HG02759 (cell line): ENCODE data around the gene BMP5.

Experiments
- ATAC-seq: cut with Tn5 transposase; IDR thresholded peaks from one replicate; pipeline ENCODE4 v1.9.1; 2021; ENCODE audit warnings: mild to moderate bottlenecking, moderate library complexity; ENCODE audit not compliant: unreplicated experiment

Gene BMP5

DNA sequence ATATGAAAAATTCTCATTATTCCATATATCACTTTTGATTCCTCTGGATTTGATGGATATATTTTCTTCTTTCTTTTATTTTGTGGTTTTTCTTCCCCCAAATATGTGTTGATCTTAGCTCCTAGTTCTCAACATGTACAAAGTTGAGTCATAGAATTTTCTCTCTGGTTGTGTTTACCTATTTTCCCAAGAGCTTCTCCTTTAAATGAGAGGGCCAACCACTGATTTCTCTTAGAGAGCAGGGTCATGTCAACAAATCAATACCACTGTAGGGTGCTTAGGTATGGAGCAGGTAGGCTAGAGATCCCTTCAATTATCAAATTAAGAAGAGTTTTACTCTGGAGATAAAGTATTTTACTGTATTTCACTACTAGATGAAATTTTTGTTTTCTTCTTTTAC lies 145.7 kb downstream of the BMP5 start:
- ATAC-seq, result no peak

DNA sequence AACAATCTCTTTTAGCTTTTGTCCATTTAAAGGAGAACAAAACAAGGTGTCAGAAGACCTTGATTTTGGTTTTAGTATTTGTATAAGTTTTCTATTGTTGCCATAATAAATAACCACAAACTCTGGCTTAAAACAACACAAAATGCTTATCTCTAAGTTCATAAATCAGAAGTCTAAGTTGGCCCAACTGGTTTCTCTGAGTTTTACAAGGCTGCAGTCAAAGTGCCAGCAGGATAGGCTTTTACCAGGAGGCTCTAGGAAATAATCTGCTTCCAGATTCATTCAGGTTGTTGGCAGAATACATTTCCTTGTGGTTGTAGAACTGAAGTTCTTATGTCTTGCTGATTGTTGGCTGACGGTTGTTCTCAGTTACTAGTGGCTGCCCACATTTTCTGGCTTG lies 149.2 kb downstream of the BMP5 start:
- ATAC-seq, result no peak

DNA sequence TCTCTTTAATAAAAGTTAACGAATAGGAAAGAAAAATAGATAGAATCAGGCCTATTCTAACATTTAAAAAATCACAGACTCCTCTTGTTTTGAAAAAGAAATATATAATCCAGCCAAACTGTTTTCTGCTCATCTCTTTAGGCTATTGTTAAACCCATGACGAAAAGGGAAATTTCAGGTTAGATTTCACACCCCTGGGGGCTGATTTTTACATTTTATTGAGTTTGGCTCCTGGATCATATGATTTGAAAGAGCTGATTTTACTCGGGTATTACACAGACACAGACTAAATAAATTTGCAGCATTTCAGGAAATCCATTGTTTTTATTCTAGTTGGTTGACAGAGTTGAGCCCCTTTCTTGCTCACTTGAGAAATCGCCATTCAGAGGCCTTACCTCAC lies 160.6 kb downstream of the BMP5 start:
- ATAC-seq, result no peak

DNA sequence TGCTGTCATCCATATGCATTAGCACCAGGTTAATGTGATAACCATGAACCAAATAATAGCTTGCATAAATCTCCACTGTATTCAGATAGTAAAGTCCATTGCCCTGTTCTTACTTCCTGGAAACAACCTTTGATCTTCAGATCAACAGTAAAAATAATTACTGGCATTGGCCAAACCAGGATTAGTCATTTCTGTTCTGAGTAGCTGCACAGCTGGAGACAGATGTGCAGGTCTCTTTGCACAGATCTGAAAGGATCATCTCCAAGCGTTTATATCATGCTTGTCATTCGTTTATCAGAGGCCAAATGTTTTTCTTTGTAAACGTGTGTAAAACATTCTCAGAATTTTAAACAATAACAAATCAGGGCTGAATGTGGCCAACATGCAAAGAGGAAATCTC lies 162.0 kb downstream of the BMP5 start:
- ATAC-seq, result no peak

DNA sequence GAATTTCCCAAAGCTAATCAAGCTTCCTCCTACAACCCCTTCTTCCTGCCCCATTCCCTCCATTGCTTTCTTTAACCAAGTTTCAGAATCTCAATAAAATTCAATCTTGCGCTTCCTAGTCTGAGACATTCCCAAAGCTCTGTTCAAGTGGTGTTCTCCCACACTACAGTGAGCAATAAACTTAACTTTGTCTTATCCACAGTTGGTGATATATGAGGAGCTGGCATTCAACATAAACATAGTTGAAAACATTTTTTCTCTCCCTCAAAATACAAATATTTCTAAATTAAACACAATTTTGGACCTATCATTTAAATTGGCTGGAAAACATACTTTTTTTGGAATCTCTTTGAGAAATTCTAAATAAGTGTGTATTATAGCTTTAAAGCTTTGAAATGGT lies 166.7 kb downstream of the BMP5 start:
- ATAC-seq, result no peak

DNA sequence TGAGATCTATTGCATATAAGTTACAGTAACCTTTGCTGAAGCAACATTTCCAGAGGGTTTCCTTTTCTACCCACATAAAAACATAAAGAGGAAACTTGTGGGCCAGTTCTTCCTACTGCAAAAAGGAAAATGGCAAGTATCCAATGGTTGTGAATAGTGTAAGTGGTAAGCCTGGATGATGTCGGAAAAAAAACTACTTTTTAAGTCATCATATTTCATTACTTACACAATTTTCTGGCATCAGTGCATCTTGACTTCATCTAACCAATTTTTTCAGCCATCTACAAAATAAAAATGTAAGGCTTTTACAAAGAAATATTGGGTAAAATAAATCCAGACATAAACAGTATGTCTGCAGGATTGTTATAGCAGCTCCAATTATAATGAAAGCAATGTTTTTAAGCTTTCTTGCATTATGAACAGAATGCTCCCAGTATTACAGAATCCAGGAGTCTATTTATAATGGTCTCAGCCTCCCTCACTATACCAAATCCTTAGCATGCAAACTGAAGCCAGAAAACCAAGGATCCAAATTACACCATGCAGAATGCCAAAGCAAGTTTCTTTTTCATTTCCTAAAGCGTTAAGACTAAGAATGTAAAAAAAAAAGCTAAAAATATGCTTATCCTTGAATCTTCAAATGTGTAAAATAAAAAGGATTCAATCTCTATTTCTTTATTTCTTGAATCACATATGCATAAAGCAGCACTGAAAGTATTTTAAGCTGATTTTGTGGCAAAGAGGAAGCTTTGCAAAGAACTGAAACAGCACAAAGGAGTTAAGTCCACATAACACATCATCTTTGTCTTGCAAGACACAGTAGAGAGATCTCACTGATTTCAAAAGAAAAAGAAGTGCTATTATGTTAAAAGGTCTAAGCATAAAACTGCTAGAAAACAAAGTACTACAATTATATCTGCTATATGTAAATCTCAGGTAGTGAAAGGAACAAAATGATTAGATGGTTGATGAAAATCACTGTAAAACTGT lies 169.6 kb downstream of the BMP5 start:
- no peak for ATAC-seq

DNA sequence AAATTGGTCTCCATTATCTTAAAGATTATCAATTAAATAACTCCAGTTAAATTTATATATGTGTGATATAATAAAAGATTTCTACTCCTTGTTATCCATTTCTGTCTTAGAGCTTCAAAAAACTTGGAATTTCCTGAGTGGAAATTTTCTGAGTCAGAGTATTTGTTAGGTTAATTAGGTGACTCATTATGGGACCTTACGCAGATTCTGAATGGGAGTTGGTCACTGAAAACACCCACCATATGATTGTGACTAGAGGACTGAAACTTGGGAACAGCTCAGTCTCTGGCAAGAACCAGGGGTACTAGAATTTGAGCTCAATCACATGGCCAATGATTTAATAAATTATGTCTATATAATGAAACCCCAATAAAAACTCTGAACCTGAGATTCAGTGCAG lies 171.0 kb downstream of the BMP5 start:
- ATAC-seq, result no peak
